GM13977 (cell line): Measurements from ENCODE around the gene ZNF207.

Experiments used
- DNase-seq: peaks from one replicate; pipeline ENCODE4 v3.0.0; 2012; ENCODE audit warnings: low spot score
- CTCF ChIP-seq: IDR thresholded peaks from 2 replicates; pipeline ENCODE4 v1.5.1; 2012; ENCODE audit warnings: mild to moderate bottlenecking, control low read depth; ENCODE audit not compliant: insufficient read depth; ENCODE audit errors: extremely low read depth, missing control alignments
- in situ Hi-C: fragments of 300-500 bp; cut with MboI; formaldehyde crosslinking; loops from one replicate; pipeline ENCODE4 v1.12.0; 2022; ENCODE audit warnings: low sequenced_read_pairs, low pct_unique_long_range_greater_than_20kb, mixed read lengths, inconsistent platforms; ENCODE audit not compliant: unreplicated experiment

ZNF207 gene

GRCh38 chr17:32320847-32321246 lies 29.1 kb upstream of the ZNF207 start:
- in situ Hi-C loops: no loop called here
- no peak for DNase-seq
- no peak for TF ChIP-seq CTCF

GRCh38 chr17:32323046-32323445 lies 26.9 kb upstream of the ZNF207 start:
- TF ChIP-seq CTCF: no peak
- no peak for DNase-seq
- in situ Hi-C loops: no loop called here

- in situ Hi-C loops: no loop called here
- DNase-seq: no peak
- no peak for TF ChIP-seq CTCF
These were observed 26.0 kb upstream of the ZNF207 start for GRCh38 chr17:32323811-32324491.

GRCh38 chr17:32327911-32328310 lies 22.0 kb upstream of the ZNF207 start:
- DNase-seq: no peak
- in situ Hi-C loops: no loop called here
- TF ChIP-seq CTCF: no peak

- in situ Hi-C loops: no loop called here
- no peak for DNase-seq
- TF ChIP-seq CTCF: no peak
These were observed 19.8 kb upstream of the ZNF207 start for GRCh38 chr17:32330147-32330546.

GRCh38 chr17:32331243-32332040 lies 18.5 kb upstream of the ZNF207 start:
- TF ChIP-seq CTCF: no peak
- no peak for DNase-seq
- in situ Hi-C loops: no loop called here
